Esophagus squamous epithelium (tissue), 4 donors: ENCODE data around the gene MYOM3.

ENCODE experiments used
- CTCF ChIP-seq, 6 experiments: fragments of 450-650 bp in 4 of 6; fragments of 200-600 bp in 2 of 6; sonication (generic) in 2 of 6; IDR thresholded peaks; one replicate each; pipeline ENCODE4 v1.5.1; 2016 to 2019; ENCODE audit warnings: antibody characterized with exemption in 6 of 6, mild to moderate bottlenecking in 4 of 6, moderate library complexity in 4 of 6
- POLR2A ChIP-seq, 4 donors: fragments of 450-650 bp; IDR thresholded peaks; one replicate each; pipeline ENCODE4 v1.6.1; 2017; ENCODE audit warnings: antibody characterized with exemption in 4 of 4, mild to moderate bottlenecking in 4 of 4, moderate library complexity in 3 of 4

- no peak for TF ChIP-seq CTCF (IDR thresholded peaks at IDR 0.05)
- no peak for TF ChIP-seq POLR2A (IDR thresholded peaks at IDR 0.05)
These were observed 51.5 kb downstream of the MYOM3 start for GRCh38 chr1:24060482-24060881.
